ENCODE data around the gene IMPACT.

IMPACT gene

GRCh38 chr18:24426398-24427294 is at the start of gene IMPACT:
TSS of gene IMPACT (plus strand) at chr18:24426670. CDS start at chr18:24426757, 87 bp downstream.
- peak; percentile 33 to 52 for DNase-seq (ENCODE audit: low read depth in 2 of 2, low spot score in 1 of 2)

GRCh38 chr18:24378598-24378997 is 47.9 kb upstream of the IMPACT start:
- no peak for DNase-seq (ENCODE audit: low read depth in 2 of 2, low spot score in 1 of 2)

- no peak for DNase-seq (ENCODE audit: low read depth in 2 of 2, low spot score in 1 of 2)
These were observed 46.2 kb upstream of the IMPACT start for GRCh38 chr18:24380163-24380747.

GRCh38 chr18:24381126-24381525 is 45.3 kb upstream of the IMPACT start:
- DNase-seq (ENCODE audit: low read depth in 2 of 2, low spot score in 1 of 2): no peak

GRCh38 chr18:24386681-24387080 is 39.8 kb upstream of the IMPACT start:
- no peak for DNase-seq (ENCODE audit: low read depth in 2 of 2, low spot score in 1 of 2)

GRCh38 chr18:24388957-24389356 is 37.5 kb upstream of the IMPACT start:
- DNase-seq (ENCODE audit: low read depth in 2 of 2, low spot score in 1 of 2): no peak

GRCh38 chr18:24395049-24395795 is 31.2 kb upstream of the IMPACT start:
- DNase-seq (ENCODE audit: low read depth in 2 of 2, low spot score in 1 of 2): no peak

- no peak for DNase-seq (ENCODE audit: low read depth in 2 of 2, low spot score in 1 of 2)
These were observed 30.3 kb upstream of the IMPACT start for GRCh38 chr18:24396082-24396633.

- DNase-seq (ENCODE audit: low read depth in 2 of 2, low spot score in 1 of 2): no peak
These were observed 29.3 kb upstream of the IMPACT start for GRCh38 chr18:24397131-24397693.

GRCh38 chr18:24397694-24398368 is 28.6 kb upstream of the IMPACT start, which contains the start of gene OSBPL1A:
TSS of gene OSBPL1A (minus strand) at chr18:24397824. CDS start at chr18:24377533, 20,291 bp downstream.
- peak; percentile 43 to 72 for DNase-seq (ENCODE audit: low read depth in 2 of 2, low spot score in 1 of 2)

- DNase-seq (ENCODE audit: low read depth in 2 of 2, low spot score in 1 of 2): no peak
These were observed 27.9 kb upstream of the IMPACT start for GRCh38 chr18:24398540-24398939.

GRCh38 chr18:24400587-24400986 is 25.9 kb upstream of the IMPACT start:
- DNase-seq (ENCODE audit: low read depth in 2 of 2, low spot score in 1 of 2): no peak

GRCh38 chr18:24402209-24402785 is 24.2 kb upstream of the IMPACT start:
- no peak for DNase-seq (ENCODE audit: low read depth in 2 of 2, low spot score in 1 of 2)

- no peak for DNase-seq (ENCODE audit: low read depth in 2 of 2, low spot score in 1 of 2)
These were observed 23.4 kb upstream of the IMPACT start for GRCh38 chr18:24403076-24403475.

GRCh38 chr18:24404591-24404990 is 21.9 kb upstream of the IMPACT start:
- no peak for DNase-seq (ENCODE audit: low read depth in 2 of 2, low spot score in 1 of 2)

- DNase-seq (ENCODE audit: low read depth in 2 of 2, low spot score in 1 of 2): no peak
These were observed 18.0 kb upstream of the IMPACT start for GRCh38 chr18:24408496-24408895.

- no peak for DNase-seq (ENCODE audit: low read depth in 2 of 2, low spot score in 1 of 2)
These were observed 13.3 kb upstream of the IMPACT start for GRCh38 chr18:24413148-24413547.

GRCh38 chr18:24414349-24415003 is 12.0 kb upstream of the IMPACT start:
- DNase-seq (ENCODE audit: low read depth in 2 of 2, low spot score in 1 of 2): no peak

- no peak for DNase-seq (ENCODE audit: low read depth in 2 of 2, low spot score in 1 of 2)
These were observed 9.0 kb upstream of the IMPACT start for GRCh38 chr18:24417480-24417879.

GRCh38 chr18:24420551-24420950 is 5.9 kb upstream of the IMPACT start:
- no peak for DNase-seq (ENCODE audit: low read depth in 2 of 2, low spot score in 1 of 2)
